ENCODE data around the gene MYLK4. TPM values are rescaled to one million over a fixed set of nuclear protein-coding genes. Genes with fewer than 3 reads are reported as not detected.

MYLK4 gene
- total and polyA plus RNA-seq, 2 donors (not counting 3 experiments of a cell fraction or from before 2014, with no cell fraction given): 0.41 to 0.62 TPM

- no peak overlapping the region for H3K4me3 ChIP-seq (replicated peaks in 1 of 3; ENCODE audit: insufficient read depth in 1 of 3, low read depth in 1 of 3, low read length in 3 of 3)
- dilution Hi-C loops (cut with MboI; ENCODE audit: extremely low pct_ligation_motif_present, low sequenced_read_pairs): no loop called here
- intact Hi-C loops (cut with micrococcal nuclease): no loop called here
- H3K9me3 ChIP-seq (replicated peaks; ENCODE audit: control insufficient read depth, insufficient read depth, low read length): no peaks in the 10 kb centered on the region
- no peak overlapping the region for H3K9ac ChIP-seq (replicated peaks; ENCODE audit: extremely low read depth, insufficient read depth, low read length)
- H3K36me3 ChIP-seq (ENCODE audit: control insufficient read depth in 2 of 2, extremely low read depth in 1 of 2, insufficient read depth in 2 of 2, low read length in 2 of 2): peaks cover 2 to 6% of the 10 kb centered on the region in 2 experiments
- ChIA-PET POLR2A (interaction anchor here (0.6 kb wide), 1 partner anchor 11 kb away, joined by 4 read pairs; no protein-coding TSS in a partner anchor), CTCF (interaction anchor here (1.0 to 3.4 kb wide), 3 partner anchors 11 to 1177 kb away, joined by 3 to 18 read pairs (median 6); no protein-coding TSS in a partner anchor)
- no peak overlapping the region for H2AFZ ChIP-seq (ENCODE audit: low read depth, low read length)
- H3K4me1 ChIP-seq (ENCODE audit: control insufficient read depth, extremely low read depth, insufficient read depth, low read length): peaks cover 30% of the 10 kb centered on the region
- TF ChIP-seq POLR2A (IDR thresholded peaks at IDR 0.05; ENCODE audit: low read depth, low read length) (no peak), JUN (IDR thresholded peaks at IDR 0.05; ENCODE audit: borderline replicate concordance, insufficient read depth, insufficient read length, low read depth) (no peak), MYC (IDR thresholded peaks at IDR 0.05; ENCODE audit: low read depth, low read length) (no peak), FOS (IDR thresholded peaks at IDR 0.05; ENCODE audit: borderline replicate concordance, insufficient read depth, low read length) (no peak), GATA2 (IDR thresholded peaks at IDR 0.05; ENCODE audit: insufficient read depth, insufficient read length, low read depth, low read length) (no peak), POLR2AphosphoS5 (IDR thresholded peaks at IDR 0.05; ENCODE audit: insufficient read depth, low read depth, low read length) (no peak)
- no TSS peak for BruUV-seq (replicated peaks)
- H3K27ac ChIP-seq (ENCODE audit: insufficient read depth, low read depth, low read length): no peak overlapping the region
- no peaks in the 10 kb centered on the region for H3K27me3 ChIP-seq (ENCODE audit: control insufficient read depth in 2 of 2, insufficient read depth in 2 of 2, low read length in 2 of 2)
- H4K20me1 ChIP-seq (replicated peaks; ENCODE audit: control insufficient read depth, extremely low read depth, insufficient read depth, low read length): peaks cover 3% of the 10 kb centered on the region
- H3K79me2 ChIP-seq (ENCODE audit: control insufficient read depth, insufficient read depth, low read length): peaks cover 96% of the 10 kb centered on the region
- no peak overlapping the region for H3K4me2 ChIP-seq (ENCODE audit: insufficient read depth, low read length)
- no peaks in the 10 kb centered on the region for H3K9me1 ChIP-seq (replicated peaks; ENCODE audit: control insufficient read depth, extremely low read depth, insufficient read depth, low read length)
- FAIRE-seq: no peak
- DNase-seq (ENCODE audit: low read depth, low spot score): no peak
These were observed 22.1 kb upstream of the MYLK4 start for GRCh38 chr6:2772840-2773239.

GRCh38 chr6:2771079-2771478 lies 20.4 kb upstream of the MYLK4 start:
- no peak overlapping the region for H2AFZ ChIP-seq (ENCODE audit: low read depth, low read length)
- BruUV-seq (replicated peaks): no TSS peak
- H3K27ac ChIP-seq (ENCODE audit: insufficient read depth, low read depth, low read length): no peak overlapping the region
- POLR2A ChIA-PET: interaction anchor here (0.7 kb wide), 1 partner anchor 131 kb away, joined by 3 read pairs; no protein-coding TSS in a partner anchor
- H3K79me2 ChIP-seq (ENCODE audit: control insufficient read depth, insufficient read depth, low read length): peaks cover 97% of the 10 kb centered on the region
- H3K9me1 ChIP-seq (replicated peaks; ENCODE audit: control insufficient read depth, extremely low read depth, insufficient read depth, low read length): no peaks in the 10 kb centered on the region
- H3K4me1 ChIP-seq (ENCODE audit: control insufficient read depth, extremely low read depth, insufficient read depth, low read length): peaks cover 39% of the 10 kb centered on the region
- H3K4me2 ChIP-seq (ENCODE audit: insufficient read depth, low read length): no peak overlapping the region
- no peaks in the 10 kb centered on the region for H3K27me3 ChIP-seq (ENCODE audit: control insufficient read depth in 2 of 2, insufficient read depth in 2 of 2, low read length in 2 of 2)
- peaks cover 6% of the 10 kb centered on the region for H4K20me1 ChIP-seq (replicated peaks; ENCODE audit: control insufficient read depth, extremely low read depth, insufficient read depth, low read length)
- intact Hi-C loops (cut with micrococcal nuclease) (no loop called here), dilution Hi-C loops (cut with MboI; ENCODE audit: extremely low pct_ligation_motif_present, low sequenced_read_pairs) (no loop called here)
- H3K9me3 ChIP-seq (replicated peaks; ENCODE audit: control insufficient read depth, insufficient read depth, low read length): no peaks in the 10 kb centered on the region
- peaks cover 2 to 6% of the 10 kb centered on the region in 2 experiments for H3K36me3 ChIP-seq (ENCODE audit: control insufficient read depth in 2 of 2, extremely low read depth in 1 of 2, insufficient read depth in 2 of 2, low read length in 2 of 2)
- no peak overlapping the region for H3K4me3 ChIP-seq (replicated peaks in 1 of 3; ENCODE audit: insufficient read depth in 1 of 3, low read depth in 1 of 3, low read length in 3 of 3)
- H3K9ac ChIP-seq (replicated peaks; ENCODE audit: extremely low read depth, insufficient read depth, low read length): no peak overlapping the region
- TF ChIP-seq MYC (IDR thresholded peaks at IDR 0.05; ENCODE audit: low read depth, low read length) (no peak), EZH2 (IDR thresholded peaks at IDR 0.05; ENCODE audit: borderline replicate concordance, low read depth, low read length, severe bottlenecking) (no peak), CTCF (IDR thresholded peaks at IDR 0.05; ENCODE audit: extremely low read depth in 1 of 2, insufficient read depth in 1 of 2, low read depth in 1 of 2, low read length in 2 of 2) (no peak), POLR2A (IDR thresholded peaks at IDR 0.05; ENCODE audit: low read depth, low read length) (no peak), MAX (IDR thresholded peaks at IDR 0.05; ENCODE audit: insufficient read depth, insufficient read length) (no peak), GATA2 (IDR thresholded peaks at IDR 0.05; ENCODE audit: insufficient read depth, insufficient read length, low read depth, low read length) (no peak), JUN (IDR thresholded peaks at IDR 0.05; ENCODE audit: borderline replicate concordance, insufficient read depth, insufficient read length, low read depth) (no peak), FOS (IDR thresholded peaks at IDR 0.05; ENCODE audit: borderline replicate concordance, insufficient read depth, low read length) (no peak), POLR2AphosphoS5 (IDR thresholded peaks at IDR 0.05; ENCODE audit: insufficient read depth, low read depth, low read length) (no peak)
- CTCF ChIA-PET: interaction anchor here (0.6 to 6.7 kb wide), 3 partner anchors 12 to 70 kb away, joined by 3 to 54 read pairs (median 5); partner anchors contain the start of gene SERPINB1
- DNase-seq (ENCODE audit: low read depth, low spot score) (no peak), FAIRE-seq (no peak)
